Measurements from ENCODE around the gene PARD3.

DNA sequence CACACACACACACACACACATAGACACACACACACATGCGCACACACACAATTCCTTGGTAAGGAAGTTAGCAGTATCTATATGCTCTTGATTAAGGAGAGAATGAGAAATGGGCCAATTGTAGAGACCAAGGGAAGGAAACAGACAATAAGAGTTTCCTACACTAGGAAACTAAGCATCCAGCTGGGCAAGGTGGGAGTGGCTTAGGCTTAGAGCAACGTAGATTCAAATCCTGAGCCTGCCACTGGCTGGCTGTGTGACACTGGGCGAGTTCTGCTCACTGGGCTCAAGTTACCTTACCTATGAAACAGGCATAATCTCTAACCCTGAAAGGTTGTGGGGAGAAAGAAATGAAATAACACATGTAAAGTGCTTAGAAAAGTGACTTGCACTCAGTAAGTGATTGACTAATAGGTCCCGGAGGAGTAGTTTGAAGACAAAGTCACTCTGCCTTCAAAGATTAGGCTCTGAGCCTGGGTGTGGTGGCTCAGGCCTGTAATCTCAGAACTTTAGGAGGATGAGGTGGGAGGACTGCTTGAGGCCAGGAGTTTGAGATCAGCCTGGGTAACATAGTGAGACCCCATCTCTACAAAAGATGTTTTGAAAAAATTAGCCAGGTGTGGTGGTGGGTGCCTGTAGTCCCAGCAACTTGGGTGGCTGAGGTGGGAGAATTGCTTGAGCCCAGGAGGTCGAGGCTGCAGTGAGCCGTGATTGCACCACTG, 701.4 kb downstream of the PARD3 start:
- TF ChIP-seq, protein P1, sequence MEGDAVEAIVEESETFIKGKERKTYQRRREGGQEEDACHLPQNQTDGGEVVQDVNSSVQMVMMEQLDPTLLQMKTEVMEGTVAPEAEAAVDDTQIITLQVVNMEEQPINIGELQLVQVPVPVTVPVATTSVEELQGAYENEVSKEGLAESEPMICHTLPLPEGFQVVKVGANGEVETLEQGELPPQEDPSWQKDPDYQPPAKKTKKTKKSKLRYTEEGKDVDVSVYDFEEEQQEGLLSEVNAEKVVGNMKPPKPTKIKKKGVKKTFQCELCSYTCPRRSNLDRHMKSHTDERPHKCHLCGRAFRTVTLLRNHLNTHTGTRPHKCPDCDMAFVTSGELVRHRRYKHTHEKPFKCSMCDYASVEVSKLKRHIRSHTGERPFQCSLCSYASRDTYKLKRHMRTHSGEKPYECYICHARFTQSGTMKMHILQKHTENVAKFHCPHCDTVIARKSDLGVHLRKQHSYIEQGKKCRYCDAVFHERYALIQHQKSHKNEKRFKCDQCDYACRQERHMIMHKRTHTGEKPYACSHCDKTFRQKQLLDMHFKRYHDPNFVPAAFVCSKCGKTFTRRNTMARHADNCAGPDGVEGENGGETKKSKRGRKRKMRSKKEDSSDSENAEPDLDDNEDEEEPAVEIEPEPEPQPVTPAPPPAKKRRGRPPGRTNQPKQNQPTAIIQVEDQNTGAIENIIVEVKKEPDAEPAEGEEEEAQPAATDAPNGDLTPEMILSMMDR (IDR thresholded peaks at IDR 0.05) = no peak
- TF ChIP-seq POLR2A (IDR thresholded peaks at IDR 0.05) (no peak), POLR2AphosphoS5 (IDR thresholded peaks at IDR 0.05) (no peak)
